Heart right ventricle (tissue), 16 donors: Measurements from ENCODE around the gene NAA35. TPM values are rescaled to one million over a fixed set of nuclear protein-coding genes. Genes with fewer than 3 reads are reported as not detected.
A peak's percentile ranks its signal among the peaks of the same experiment; 100 is the strongest.

Source experiments
- ATAC-seq, 8 donors: fragments of 200-7000 bp; cut with Tn5 transposase; one replicate each; pipeline ENCODE4 v1.9.1; 2020; ENCODE audit warnings: mild to moderate bottlenecking in 8 of 8, moderate library complexity in 8 of 8, moderate number of reproducible peaks in 1 of 8
- DNase-seq, 2 donors: peaks; one replicate each; pipeline ENCODE4 v3.0.0-alpha.2; 2020
- H3K27ac ChIP-seq, 10 donors: fragments of 200-600 bp; sonication (generic) in 2 of 10; one replicate each; pipeline versions ENCODE4 v1.5.0 to v1.8.0; 2020 to 2022; ENCODE audit warnings: mild to moderate bottlenecking in 3 of 10
- H3K27me3 ChIP-seq, 7 donors: fragments of 200-600 bp; one replicate each; pipeline ENCODE4 v1.8.0; 2021 to 2022; ENCODE audit warnings: mild to moderate bottlenecking in 2 of 7
- H3K36me3 ChIP-seq, 9 donors: fragments of 200-600 bp; sonication (generic) in 1 of 9; one replicate each; pipeline versions ENCODE4 v1.5.0 to v1.8.0; 2020 to 2022; ENCODE audit warnings: mild to moderate bottlenecking in 2 of 9
- H3K4me1 ChIP-seq, 9 donors: fragments of 200-600 bp; sonication (generic) in 1 of 9; one replicate each; pipeline versions ENCODE4 v1.5.0 to v1.8.0; 2020 to 2022; ENCODE audit warnings: mild to moderate bottlenecking in 4 of 9
- H3K4me3 ChIP-seq, 10 donors: fragments of 200-600 bp; sonication (generic) in 2 of 10; one replicate each; pipeline versions ENCODE4 v1.5.0 to v1.8.0; 2020 to 2022; ENCODE audit warnings: mild to moderate bottlenecking in 7 of 10, moderate library complexity in 2 of 10
- H3K9me3 ChIP-seq, 11 donors: fragments of 200-600 bp in 10 of 11; sonication (generic) in 2 of 11; one replicate each; pipeline versions ENCODE4 v1.5.0 to v1.8.0; 2013 to 2022; ENCODE audit warnings: mild to moderate bottlenecking in 2 of 11, control low read depth in 1 of 11, moderate library complexity in 1 of 11
- CTCF ChIP-seq, 9 donors: fragments of 200-600 bp; sonication (generic) in 2 of 9; IDR thresholded peaks; one replicate each; pipeline versions ENCODE4 v1.5.0 to v1.8.0; 2021 to 2022; ENCODE audit warnings: antibody characterized with exemption in 9 of 9, mild to moderate bottlenecking in 5 of 9, moderate library complexity in 1 of 9
- WGBS, 2 donors: extraction: QIAGEN DNeasy Blood & Tissue Kit; methylation state at CpG; one replicate each; pipeline ENCODE4 v1.1.7; 2013; ENCODE audit warnings: inconsistent platforms in 1 of 2; 5-methylcytosine and 5-hydroxymethylcytosine counted together
- intact Hi-C, 10 donors: fragments of 100-400 bp; cut with DNase I; formaldehyde crosslinking; loops; one replicate each; pipeline versions ENCODE4 v1.11.1 to v1.14.2; 2022
- polyA plus RNA-seq, 2 donors: library from polyadenylated mRNA; stranded (reverse); fragments of 200-250 nt; gene quantifications; one replicate each; pipeline ENCODE4 v1.2.3, GENCODE V29; 2013
- total RNA-seq, 10 donors: library from RNA; stranded (reverse); fragmentation: NEBNext Ultra II Directional in 3 of 10; extraction: Animal tissue kit (Norgen Biotek cat#: 25700) in 3 of 10; gene quantifications; one replicate each; pipeline versions ENCODE4 v1.2.1 to v1.2.4, GENCODE V29; 2021 to 2023
- donor health status: Arrhythmogenic right ventricular cardiomyopathy.
- donor health status: ischemic (EF 13 %, LVEDD 7.1; RV severe dilation, severe dysfunction).
- donor health status: healthy with polysubstance abuse.
- donor health status: DM: no; HTN: yes; CAD: no.
- donor health status: DM: no; HTN: no; CAD: no.
- donor health status: ischemic (EF 25% LVEDD 6.9; RV normal size, moderate dysfunction).
- donor health status: ischemic (EF 25% LVEDD 5.7; RV mildly dilated, moderate dysfunction).
- donor health status: healthy.
- donor health status: DM: yes; HTN: yes; CAD: no.
- donor health status: Ischemic cardiomyopathy.
- donor health status: ischemic (EF 35%, LVEDD 5.7; RV mildly dilated, moderate dysfunction).
- donor health status: nonischemic (EF 11% LVEDD 7.7; RV severe dilation, severe dysfunction).
- donor health status: DM: yes; HTN: yes; CAD: no.
- donor health status: PGD.
- donor health status: ischemic (EF 29% LVEDD 5.4; RV normal size, mild dysfunction).
- donor health status: nonischemic (EF 23%, LVEDD 6.1; RV moderate dilation, normal function).

The NAA35 gene
- total and polyA plus RNA-seq, 12 donors: 3.8 to 21.2 (median 17.7) TPM

- no peak for TF ChIP-seq CTCF (IDR thresholded peaks at IDR 0.05)
- WGBS, 2 donors: 61 to 65% methylated on average over 6 of the region's 6 CpGs
- H3K9me3 ChIP-seq: no peaks in the 10 kb centered on the region
- no peaks in the 10 kb centered on the region for H3K27me3 ChIP-seq
- DNase-seq (no peak), ATAC-seq (no peak)
- no peak overlapping the region for H3K4me3 ChIP-seq
- intact Hi-C loops: no loop called here
- peaks cover 0 to 3% (median 0%) of the 10 kb centered on the region in 9 donors for H3K36me3 ChIP-seq
- no peaks in the 10 kb centered on the region for H3K4me1 ChIP-seq
- H3K27ac ChIP-seq: no peak overlapping the region
These were observed 42.6 kb upstream of the NAA35 start for GRCh38 chr9:85898332-85898731.

GRCh38 chr9:85899388-85899787 lies 41.6 kb upstream of the NAA35 start:
- ATAC-seq (no peak), DNase-seq (no peak)
- Histone ChIP-seq H3K27ac (no peak overlapping the region), H3K4me1 (no peaks in the 10 kb centered on the region), H3K9me3 (no peaks in the 10 kb centered on the region), H3K4me3 (no peak overlapping the region), H3K27me3 (no peaks in the 10 kb centered on the region), H3K36me3 (peaks cover 0 to 3% (median 0%) of the 10 kb centered on the region in 9 donors)
- intact Hi-C loops: no loop called here
- TF ChIP-seq CTCF (IDR thresholded peaks at IDR 0.05): no peak
- WGBS, 2 donors: 94 to 95% methylated on average over 16 of the region's 16 CpGs

- ATAC-seq (no peak), DNase-seq (no peak)
- WGBS, 2 donors: 52 to 56% methylated on average over 9 of the region's 9 CpGs
- no peak overlapping the region for H3K27ac ChIP-seq
- H3K27me3 ChIP-seq: no peaks in the 10 kb centered on the region
- no peaks in the 10 kb centered on the region for H3K4me1 ChIP-seq
- peaks cover 0 to under 1% (median 0%) of the 10 kb centered on the region in 9 donors for H3K36me3 ChIP-seq
- peak in 6 of 9 donors; percentile 30 to 64 (median 40) for TF ChIP-seq CTCF (IDR thresholded peaks at IDR 0.05)
- H3K9me3 ChIP-seq: no peaks in the 10 kb centered on the region
- H3K4me3 ChIP-seq: no peak overlapping the region
- intact Hi-C loops: no loop called here
These were observed 40.3 kb upstream of the NAA35 start for GRCh38 chr9:85900504-85901201.

- Histone ChIP-seq H3K4me1 (no peaks in the 10 kb centered on the region), H3K36me3 (no peaks in the 10 kb centered on the region), H3K27ac (no peak overlapping the region), H3K4me3 (no peak overlapping the region), H3K9me3 (no peaks in the 10 kb centered on the region), H3K27me3 (no peaks in the 10 kb centered on the region)
- WGBS, 2 donors: 97 to 98% methylated on average over 2 of the region's 2 CpGs
- intact Hi-C loops: no loop called here
- TF ChIP-seq CTCF (IDR thresholded peaks at IDR 0.05): no peak
- ATAC-seq: no peak
- DNase-seq: no peak
These were observed 36.0 kb upstream of the NAA35 start for GRCh38 chr9:85904975-85905374.
